NCI-H2227 treated with DMSO at 0.1 percent for 48 hours (cell line): ENCODE measurements around the gene DOCK4.

Experiments used
- DNase-seq: peaks from one replicate; lab custom pipeline; 2025; lab: John Stamatoyannopoulos, UW

DOCK4 gene

GRCh38 chr7:112076324-112076723 is 129.9 kb downstream of the DOCK4 start:
- no peak for DNase-seq

DNA sequence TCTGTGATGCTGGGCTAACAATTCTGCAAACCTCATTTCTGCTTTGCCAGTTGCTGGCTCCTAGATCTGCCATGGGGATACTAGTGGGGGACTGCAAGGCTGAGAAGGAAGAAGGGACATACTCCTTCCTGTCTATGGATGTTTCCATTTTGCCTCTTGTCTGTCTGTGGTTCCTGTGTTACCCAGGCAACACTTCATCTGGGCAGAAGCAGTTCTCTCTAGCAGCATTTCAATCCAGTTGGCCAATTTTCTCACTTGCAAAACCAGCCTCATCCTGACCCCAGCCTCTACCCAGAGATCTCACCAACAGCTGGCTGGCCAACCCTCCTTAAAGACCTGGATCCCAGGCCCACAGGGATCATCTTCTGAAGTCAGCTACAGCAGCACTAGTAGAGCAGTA is 131.7 kb downstream of the DOCK4 start:
- no peak for DNase-seq

DNA sequence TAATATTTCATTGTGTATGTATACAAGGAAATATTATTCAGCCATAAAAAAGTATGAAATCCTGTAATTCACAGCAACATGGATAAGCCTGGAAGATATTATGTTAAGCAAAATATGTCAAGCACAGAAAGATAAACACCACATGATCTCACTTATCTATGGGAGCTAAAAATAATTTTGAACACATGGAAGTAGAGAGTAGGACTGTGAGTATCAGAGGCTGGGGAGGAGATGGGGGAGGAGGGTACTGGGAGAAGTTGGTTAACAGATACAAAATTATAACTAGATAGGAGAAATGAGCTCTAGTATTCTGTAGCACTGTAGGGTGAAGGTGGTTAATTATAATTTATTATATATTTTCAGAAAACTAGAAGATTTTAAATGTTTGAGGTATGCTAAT is 132.7 kb downstream of the DOCK4 start:
- DNase-seq, result no peak

- no peak for DNase-seq
Observed at GRCh38 chr7:112072541-112073245, 133.5 kb downstream of the DOCK4 start.

- DNase-seq, result no peak
Observed at GRCh38 chr7:112071856-112072255, 134.3 kb downstream of the DOCK4 start.

GRCh38 chr7:112070674-112071256 is 135.4 kb downstream of the DOCK4 start:
- DNase-seq, result no peak

DNA sequence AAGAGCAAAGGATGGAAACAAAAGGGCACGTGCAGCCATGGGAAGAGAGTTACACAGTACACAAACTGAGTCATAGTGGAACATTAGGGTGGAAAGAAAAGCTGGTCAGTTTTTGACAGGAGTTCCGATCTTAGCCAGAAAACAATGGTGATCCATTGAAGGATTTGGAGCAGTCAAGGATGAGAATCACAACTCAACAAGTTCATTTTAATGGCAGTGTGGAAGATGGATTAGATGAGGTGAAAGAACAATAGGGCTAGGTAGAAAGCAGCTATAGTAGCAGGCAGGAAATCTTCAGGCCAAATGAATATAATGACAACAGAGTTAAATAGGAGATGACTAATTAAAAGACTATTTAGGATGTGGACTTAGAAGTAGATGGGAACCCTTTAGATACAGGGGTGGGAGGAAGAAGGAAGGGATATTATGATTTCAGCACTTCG is 136.3 kb downstream of the DOCK4 start:
- DNase-seq, result no peak

GRCh38 chr7:112068967-112069366 is 137.2 kb downstream of the DOCK4 start:
- DNase-seq, result no peak

GRCh38 chr7:112067632-112068540 is 138.3 kb downstream of the DOCK4 start:
- peak; percentile 47 for DNase-seq

DNA sequence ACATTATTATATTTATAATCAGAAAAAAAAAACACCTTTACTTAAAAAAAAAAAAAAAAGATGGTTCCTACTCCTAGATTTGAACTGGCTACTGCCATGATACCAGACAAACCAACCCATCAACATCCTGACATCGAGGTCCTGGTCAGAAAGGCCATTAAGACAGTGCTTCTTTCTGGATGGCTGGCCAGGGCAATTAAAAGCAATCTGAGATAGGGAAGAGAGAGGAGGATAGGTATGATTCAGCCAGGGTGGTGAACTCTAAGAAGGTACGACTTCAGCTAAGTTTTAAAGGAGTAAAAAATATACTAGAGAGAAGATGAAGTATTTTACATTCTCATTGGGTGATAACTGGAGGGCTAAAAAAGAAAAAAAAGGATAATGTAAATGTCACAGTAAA is 139.0 kb downstream of the DOCK4 start:
- no peak for DNase-seq

DNA sequence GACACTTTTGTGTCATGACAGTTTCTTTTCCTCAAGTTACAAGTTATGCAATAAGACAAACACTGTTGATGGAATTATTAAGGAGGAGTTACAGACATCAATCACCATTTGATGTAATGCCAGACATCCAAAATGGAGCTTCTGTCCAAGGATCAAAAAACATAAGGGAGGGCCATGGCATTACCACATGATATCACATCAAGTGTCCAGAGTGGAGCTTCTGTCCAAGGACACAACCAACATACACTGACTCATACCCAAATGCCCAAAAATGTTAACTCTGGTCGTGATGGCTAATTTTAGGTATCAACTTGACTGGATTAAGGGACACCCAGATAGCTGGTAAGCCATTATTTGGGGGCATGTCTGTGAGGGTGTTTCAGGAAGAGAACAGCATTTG is 140.4 kb downstream of the DOCK4 start:
- DNase-seq, result no peak

DNA sequence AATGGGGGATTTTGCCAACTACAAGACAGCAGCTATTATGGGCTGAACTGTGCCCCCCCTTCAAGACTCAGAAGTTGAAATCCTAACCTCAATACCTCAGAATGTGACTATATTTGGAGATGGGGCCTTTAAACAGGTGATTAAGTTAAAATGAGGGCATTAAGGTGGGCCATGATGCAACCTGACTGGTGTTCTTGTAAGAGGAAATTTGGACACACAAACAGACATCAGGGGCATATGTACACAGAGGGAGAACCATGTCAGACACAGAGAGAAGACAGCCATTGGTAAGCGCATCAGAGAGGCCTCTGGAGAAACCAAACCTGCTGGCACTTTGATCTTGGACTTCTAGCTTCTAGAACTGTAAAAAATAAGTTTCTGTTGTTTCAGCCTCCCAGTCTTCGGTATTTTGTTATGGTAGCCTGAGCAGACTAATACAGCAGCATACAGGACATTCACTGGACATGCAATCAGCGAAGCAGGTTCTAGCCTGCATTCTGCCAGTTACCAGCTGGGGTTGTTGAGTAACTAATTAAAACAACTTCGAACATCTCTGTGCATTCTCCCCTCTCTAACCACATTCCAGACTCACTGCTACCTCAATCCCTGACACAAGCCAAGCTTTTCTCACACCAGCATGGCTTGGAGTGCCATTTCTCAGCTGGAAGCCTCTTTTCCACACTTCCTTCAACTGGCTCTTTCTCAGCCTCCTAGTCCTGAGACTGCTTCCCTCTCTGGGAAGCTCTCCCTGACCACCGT is 141.4 kb downstream of the DOCK4 start:
- DNase-seq, result no peak

DNA sequence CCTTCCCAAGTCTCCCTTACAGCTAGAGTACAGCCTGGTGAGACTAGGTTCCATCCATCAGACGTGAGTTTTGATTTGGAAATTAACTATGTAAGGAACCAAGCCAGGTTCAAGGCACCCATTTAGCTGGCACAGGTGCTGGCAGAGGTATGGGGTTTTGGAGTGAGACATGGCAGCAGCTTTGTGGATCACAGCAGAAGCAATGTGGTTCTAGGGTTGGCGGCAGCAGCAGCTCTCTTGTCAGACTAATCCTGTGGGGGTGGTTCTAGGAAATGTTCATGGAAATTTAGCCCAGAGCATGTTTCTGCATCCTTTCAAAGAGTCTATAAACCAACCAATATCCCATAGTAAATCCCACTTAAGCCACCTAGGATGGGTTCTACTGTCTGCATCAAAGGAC is 142.2 kb downstream of the DOCK4 start:
- DNase-seq, result no peak

GRCh38 chr7:112061051-112061450 is 145.1 kb downstream of the DOCK4 start:
- DNase-seq, result no peak

DNA sequence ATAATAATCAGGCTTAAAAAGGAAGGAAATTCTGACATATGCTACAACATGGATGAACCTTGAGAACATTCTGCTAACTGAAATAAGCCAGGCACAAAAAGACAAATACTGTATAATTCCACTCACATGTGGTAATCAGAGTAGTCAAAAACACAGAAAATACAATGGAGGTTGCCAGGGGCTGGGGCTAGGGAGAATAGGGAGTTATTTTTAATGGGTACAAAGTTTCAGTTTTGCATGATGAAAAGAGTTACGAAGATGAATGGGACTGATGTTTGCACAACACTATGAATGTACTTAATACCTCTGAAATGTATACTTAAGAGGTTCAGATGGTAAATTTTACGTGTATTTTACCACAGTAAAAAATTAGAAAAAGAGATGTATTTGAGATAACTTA is 145.6 kb downstream of the DOCK4 start:
- no peak for DNase-seq

DNA sequence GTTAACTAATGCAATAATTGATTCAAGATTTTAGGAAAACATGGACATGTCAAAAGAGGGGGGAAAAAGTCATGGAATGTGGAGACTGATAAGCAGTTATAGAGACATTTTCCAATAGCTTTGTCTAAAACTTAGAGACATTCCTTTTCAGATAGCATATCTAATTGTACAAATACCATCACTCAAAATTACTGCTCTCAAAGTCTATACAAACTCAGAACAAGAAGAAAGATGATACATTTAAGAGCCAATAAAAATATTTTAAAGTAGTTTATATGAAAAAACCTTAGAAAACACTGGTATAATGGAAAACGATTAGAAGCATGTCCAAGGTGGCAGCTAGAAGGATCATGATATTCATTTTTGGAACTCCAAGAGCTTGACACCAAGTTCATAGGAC is 146.5 kb downstream of the DOCK4 start:
- no peak for DNase-seq

- DNase-seq, result no peak
Observed at GRCh38 chr7:112058686-112059085, 147.5 kb downstream of the DOCK4 start.

- no peak for DNase-seq
Observed at GRCh38 chr7:112056409-112056808, 149.8 kb downstream of the DOCK4 start.

DNA sequence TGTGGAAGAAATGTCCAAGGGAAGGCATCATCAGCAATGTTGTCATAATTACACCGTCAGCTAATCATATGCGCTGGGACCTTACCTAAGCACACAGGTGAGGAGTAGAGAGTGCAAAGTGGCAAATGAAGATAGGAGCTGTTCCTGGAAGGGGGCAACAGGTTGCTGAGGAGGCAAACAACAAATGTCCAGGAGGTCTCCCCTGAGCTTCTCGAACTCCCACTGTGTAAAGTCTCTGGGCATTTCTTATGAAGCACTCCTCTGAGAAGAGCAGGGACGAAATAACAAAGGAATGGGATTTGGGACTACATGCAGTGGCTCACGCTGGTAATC is 152.5 kb downstream of the DOCK4 start:
- DNase-seq, result no peak

DNA sequence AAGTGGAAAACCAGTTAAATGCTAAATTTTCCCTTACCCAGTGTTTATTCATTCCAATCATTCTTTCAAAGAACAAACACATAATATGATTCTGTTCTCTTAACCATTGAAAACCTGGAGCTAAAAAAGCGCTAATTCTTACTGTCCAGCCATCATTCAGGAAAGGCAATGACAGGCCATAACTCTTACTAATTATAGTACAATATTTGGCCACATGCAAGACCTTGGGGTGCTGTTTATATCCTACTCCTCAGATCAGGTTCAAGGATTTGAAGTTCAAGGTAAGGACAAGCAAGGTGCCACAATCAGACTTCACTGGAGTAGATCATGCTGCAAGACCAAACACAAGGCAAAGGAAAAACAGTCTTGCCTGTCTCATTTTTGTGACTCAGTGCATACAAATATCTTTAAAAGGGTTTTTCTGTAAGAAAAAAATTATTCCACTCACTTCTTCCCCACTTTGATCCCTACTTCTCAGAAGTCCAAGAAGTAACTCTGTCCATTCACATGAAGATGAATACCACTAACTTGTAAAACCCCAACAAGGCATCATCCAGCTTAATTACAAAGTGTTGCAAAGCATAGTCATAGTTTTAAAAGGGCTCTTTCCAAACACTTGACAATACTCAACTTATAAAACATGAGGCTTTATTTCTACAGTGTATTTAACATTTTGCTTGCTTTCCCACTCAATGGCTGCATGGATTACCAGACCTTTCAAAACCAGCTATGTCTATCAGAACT is 153.0 kb downstream of the DOCK4 start:
- no peak for DNase-seq

GRCh38 chr7:112052498-112052897 is 153.7 kb downstream of the DOCK4 start:
- DNase-seq, result no peak
